ENCODE results near the gene PRRC2A.

DNA sequence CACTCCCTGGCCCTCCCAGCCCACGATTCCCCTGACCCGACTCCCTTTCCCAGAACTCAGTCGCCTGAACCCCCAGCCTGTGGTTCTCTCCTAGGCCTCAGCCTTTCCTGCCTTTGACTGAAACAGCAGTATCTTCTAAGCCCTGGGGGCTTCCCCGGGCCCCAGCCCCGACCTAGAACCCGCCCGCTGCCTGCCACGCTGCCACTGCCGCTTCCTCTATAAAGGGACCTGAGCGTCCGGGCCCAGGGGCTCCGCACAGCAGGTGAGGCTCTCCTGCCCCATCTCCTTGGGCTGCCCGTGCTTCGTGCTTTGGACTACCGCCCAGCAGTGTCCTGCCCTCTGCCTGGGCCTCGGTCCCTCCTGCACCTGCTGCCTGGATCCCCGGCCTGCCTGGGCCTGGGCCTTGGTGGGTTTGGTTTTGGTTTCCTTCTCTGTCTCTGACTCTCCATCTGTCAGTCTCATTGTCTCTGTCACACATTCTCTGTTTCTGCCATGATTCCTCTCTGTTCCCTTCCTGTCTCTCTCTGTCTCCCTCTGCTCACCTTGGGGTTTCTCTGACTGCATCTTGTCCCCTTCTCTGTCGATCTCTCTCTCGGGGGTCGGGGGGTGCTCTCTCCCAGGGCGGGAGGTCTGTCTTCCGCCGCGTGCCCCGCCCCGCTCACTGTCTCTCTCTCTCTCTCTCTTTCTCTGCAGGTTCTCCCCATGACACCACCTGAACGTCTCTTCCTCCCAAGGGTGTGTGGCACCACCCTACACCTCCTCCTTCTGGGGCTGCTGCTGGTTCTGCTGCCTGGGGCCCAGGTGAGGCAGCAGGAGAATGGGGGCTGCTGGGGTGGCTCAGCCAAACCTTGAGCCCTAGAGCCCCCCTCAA lies 48.2 kb upstream of the PRRC2A start, which contains the start of gene LTA:
- TF ChIP-seq EZH2 (IDR thresholded peaks at IDR 0.05; ENCODE audit: low read length, unreplicated experiment) = no peak
- TF ChIP-seq, protein P1, sequence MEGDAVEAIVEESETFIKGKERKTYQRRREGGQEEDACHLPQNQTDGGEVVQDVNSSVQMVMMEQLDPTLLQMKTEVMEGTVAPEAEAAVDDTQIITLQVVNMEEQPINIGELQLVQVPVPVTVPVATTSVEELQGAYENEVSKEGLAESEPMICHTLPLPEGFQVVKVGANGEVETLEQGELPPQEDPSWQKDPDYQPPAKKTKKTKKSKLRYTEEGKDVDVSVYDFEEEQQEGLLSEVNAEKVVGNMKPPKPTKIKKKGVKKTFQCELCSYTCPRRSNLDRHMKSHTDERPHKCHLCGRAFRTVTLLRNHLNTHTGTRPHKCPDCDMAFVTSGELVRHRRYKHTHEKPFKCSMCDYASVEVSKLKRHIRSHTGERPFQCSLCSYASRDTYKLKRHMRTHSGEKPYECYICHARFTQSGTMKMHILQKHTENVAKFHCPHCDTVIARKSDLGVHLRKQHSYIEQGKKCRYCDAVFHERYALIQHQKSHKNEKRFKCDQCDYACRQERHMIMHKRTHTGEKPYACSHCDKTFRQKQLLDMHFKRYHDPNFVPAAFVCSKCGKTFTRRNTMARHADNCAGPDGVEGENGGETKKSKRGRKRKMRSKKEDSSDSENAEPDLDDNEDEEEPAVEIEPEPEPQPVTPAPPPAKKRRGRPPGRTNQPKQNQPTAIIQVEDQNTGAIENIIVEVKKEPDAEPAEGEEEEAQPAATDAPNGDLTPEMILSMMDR (conservative IDR thresholded peaks at IDR 0.05; ENCODE audit: low read depth, low read length) = no peak

Data from PC-3 (cell line).